Cardiac fibroblast (primary cell): ENCODE data around the gene RASSF4.

ENCODE experiments used
- DNase-seq, 2 donors: peaks; one replicate each; pipeline versions ENCODE4 v3.0.0 to v3.0.0-alpha.2; 2010; ENCODE audit warnings: low read depth in 2 of 2
- H3K4me3 ChIP-seq, 2 donors: replicated peaks in 1 of 2; 1 replicate in 1 of 2; 2 replicates in 1 of 2; pipeline ENCODE4 v1.5.1; 2011; ENCODE audit warnings: low read depth in 2 of 2, low read length in 2 of 2, mild to moderate bottlenecking in 2 of 2, moderate library complexity in 1 of 2
- CTCF ChIP-seq: IDR thresholded peaks from one replicate; pipeline ENCODE4 v1.5.1; 2011; ENCODE audit warnings: low read depth, mild to moderate bottlenecking, low read length, inconsistent platforms

RASSF4 gene

GRCh38 chr10:44958196-44958897 lies 1.3 kb upstream of the RASSF4 start:
- DNase-seq, result peak; percentile 48 to 69

GRCh38 chr10:44958898-44959246 lies 730 bp upstream of the RASSF4 start:
- peak overlapping the region; percentile 68 to 83 for H3K4me3 ChIP-seq
- TF ChIP-seq CTCF, result no peak
- DNase-seq, result no peak

More at GRCh38 chr10:44958196-44958897, 1.3 kb upstream of the RASSF4 start:
- no peak for TF ChIP-seq CTCF
- H3K4me3 ChIP-seq, result peak overlapping the region; percentile 68 to 83

GRCh38 chr10:44960088-44960460 lies 472 bp downstream of the RASSF4 start:
- TF ChIP-seq CTCF, result no peak
- peak overlapping the region; percentile 55 to 83 for H3K4me3 ChIP-seq
- DNase-seq, result no peak

GRCh38 chr10:44960482-44961229 lies 1.1 kb downstream of the RASSF4 start:
- no peak for TF ChIP-seq CTCF
- peak overlapping the region; percentile 55 to 83 for H3K4me3 ChIP-seq
- DNase-seq, result no peak

- no peak for TF ChIP-seq CTCF
- DNase-seq, result no peak
- H3K4me3 ChIP-seq, result no peak overlapping the region
Measured at GRCh38 chr10:44961230-44961571, 1.6 kb downstream of the RASSF4 start.

- TF ChIP-seq CTCF, result no peak
- no peak overlapping the region for H3K4me3 ChIP-seq
- DNase-seq, result no peak
Measured at GRCh38 chr10:44961931-44962750, 2.5 kb downstream of the RASSF4 start.
